Loucy (cell line): ENCODE data around the gene CNTN2.

Source experiments
- EZH2phosphoT487 ChIP-seq: fragments of 200-600 bp; IDR thresholded peaks from 2 replicates; pipeline ENCODE4 v1.6.1; 2018; ENCODE audit warnings: antibody characterized with exemption, mild to moderate bottlenecking, moderate library complexity, borderline replicate concordance
- TF ChIP-seq, protein P1 (sequence below): fragments of 200-600 bp; sonication (generic); conservative IDR thresholded peaks from 2 replicates; pipeline ENCODE4 v1.5.1; 2014; ENCODE audit warnings: mild to moderate bottlenecking, antibody characterized with exemption, low read length

- TF ChIP-seq, protein P1, sequence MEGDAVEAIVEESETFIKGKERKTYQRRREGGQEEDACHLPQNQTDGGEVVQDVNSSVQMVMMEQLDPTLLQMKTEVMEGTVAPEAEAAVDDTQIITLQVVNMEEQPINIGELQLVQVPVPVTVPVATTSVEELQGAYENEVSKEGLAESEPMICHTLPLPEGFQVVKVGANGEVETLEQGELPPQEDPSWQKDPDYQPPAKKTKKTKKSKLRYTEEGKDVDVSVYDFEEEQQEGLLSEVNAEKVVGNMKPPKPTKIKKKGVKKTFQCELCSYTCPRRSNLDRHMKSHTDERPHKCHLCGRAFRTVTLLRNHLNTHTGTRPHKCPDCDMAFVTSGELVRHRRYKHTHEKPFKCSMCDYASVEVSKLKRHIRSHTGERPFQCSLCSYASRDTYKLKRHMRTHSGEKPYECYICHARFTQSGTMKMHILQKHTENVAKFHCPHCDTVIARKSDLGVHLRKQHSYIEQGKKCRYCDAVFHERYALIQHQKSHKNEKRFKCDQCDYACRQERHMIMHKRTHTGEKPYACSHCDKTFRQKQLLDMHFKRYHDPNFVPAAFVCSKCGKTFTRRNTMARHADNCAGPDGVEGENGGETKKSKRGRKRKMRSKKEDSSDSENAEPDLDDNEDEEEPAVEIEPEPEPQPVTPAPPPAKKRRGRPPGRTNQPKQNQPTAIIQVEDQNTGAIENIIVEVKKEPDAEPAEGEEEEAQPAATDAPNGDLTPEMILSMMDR = no peak
- no peak for TF ChIP-seq EZH2phosphoT487
These were observed 15.8 kb downstream of the CNTN2 start for GRCh38 chr1:205058853-205059252.
